Measurements from ENCODE around the gene PSTPIP1.

DNA sequence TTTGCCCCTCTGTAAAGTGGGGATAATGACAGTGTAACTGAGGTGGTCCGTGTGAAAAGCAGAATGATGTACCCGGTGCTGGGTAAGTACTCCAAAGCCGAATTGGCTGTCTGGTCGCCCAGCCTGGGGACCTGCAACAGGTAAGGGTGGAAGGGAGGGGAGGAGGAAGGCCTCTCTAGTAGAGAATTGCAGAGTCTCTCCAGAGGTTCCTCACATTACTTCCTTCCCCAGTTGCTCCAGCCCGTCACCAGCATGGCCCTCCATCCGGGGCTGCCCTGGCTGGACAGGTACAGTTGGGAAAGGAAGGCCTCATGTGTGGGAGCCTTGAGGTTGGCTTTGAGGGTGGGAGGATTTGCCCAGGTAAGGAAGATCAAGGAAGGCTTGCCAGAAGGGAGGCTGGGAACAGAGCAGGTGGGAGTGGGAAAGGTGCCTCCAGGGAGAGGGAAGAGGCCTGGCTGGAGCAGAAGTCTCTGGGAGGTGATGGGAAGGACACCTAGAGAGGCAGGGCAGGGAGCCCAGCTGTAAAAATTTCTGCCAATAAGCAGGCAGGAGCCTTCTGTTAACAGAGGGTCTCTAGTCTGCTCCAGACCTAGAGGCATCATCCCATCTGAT lies 1.7 kb upstream of the PSTPIP1 start:
- TF ChIP-seq, protein P1, sequence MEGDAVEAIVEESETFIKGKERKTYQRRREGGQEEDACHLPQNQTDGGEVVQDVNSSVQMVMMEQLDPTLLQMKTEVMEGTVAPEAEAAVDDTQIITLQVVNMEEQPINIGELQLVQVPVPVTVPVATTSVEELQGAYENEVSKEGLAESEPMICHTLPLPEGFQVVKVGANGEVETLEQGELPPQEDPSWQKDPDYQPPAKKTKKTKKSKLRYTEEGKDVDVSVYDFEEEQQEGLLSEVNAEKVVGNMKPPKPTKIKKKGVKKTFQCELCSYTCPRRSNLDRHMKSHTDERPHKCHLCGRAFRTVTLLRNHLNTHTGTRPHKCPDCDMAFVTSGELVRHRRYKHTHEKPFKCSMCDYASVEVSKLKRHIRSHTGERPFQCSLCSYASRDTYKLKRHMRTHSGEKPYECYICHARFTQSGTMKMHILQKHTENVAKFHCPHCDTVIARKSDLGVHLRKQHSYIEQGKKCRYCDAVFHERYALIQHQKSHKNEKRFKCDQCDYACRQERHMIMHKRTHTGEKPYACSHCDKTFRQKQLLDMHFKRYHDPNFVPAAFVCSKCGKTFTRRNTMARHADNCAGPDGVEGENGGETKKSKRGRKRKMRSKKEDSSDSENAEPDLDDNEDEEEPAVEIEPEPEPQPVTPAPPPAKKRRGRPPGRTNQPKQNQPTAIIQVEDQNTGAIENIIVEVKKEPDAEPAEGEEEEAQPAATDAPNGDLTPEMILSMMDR (conservative IDR thresholded peaks at IDR 0.05; ENCODE audit: low read length) = no peak
- no peak for TF ChIP-seq EZH2phosphoT487 (IDR thresholded peaks at IDR 0.05; ENCODE audit: borderline replicate concordance, low read depth, low read length)

Data from OCI-LY7 (cell line).